Neural cell (in vitro differentiated cells): ENCODE measurements around the gene CCL1. TPM values are rescaled to one million over a fixed set of nuclear protein-coding genes. Genes with fewer than 3 reads are reported as not detected.

ENCODE experiments used
- H2AFZ ChIP-seq: fragments of 200-600, 300-800 bp; sonication (generic), shearing (Covaris generic); 2 replicates; pipeline ENCODE4 v1.6.0; 2014; ENCODE audit warnings: low read depth, mild to moderate bottlenecking, antibody characterized with exemption, low read length, moderate library complexity
- H3F3A ChIP-seq: fragments of 200-600 bp; shearing (Covaris generic); 2 replicates; pipeline ENCODE4 v1.6.1; 2016; ENCODE audit warnings: mild to moderate bottlenecking, moderate library complexity, mixed read lengths, antibody characterized with exemption, low read length; ENCODE audit not compliant: insufficient read depth, poor library complexity, severe bottlenecking
- H3K27ac ChIP-seq: fragments of 200-600, 300-800 bp; sonication (generic), shearing (Covaris generic); 2 replicates; pipeline ENCODE4 v1.5.1; 2014; ENCODE audit warnings: mild to moderate bottlenecking, low read length, moderate library complexity
- H3K27me3 ChIP-seq: fragments of 300-800, 200-600 bp; sonication (generic), shearing (Covaris generic); 2 replicates; pipeline ENCODE4 v1.6.0; 2014; ENCODE audit warnings: mild to moderate bottlenecking, low read depth, low read length, moderate library complexity; ENCODE audit not compliant: insufficient read depth
- H3K36me3 ChIP-seq: fragments of 300-800, 200-600 bp; sonication (generic), shearing (Covaris generic); 2 replicates; pipeline ENCODE4 v1.5.1; 2014; ENCODE audit warnings: mild to moderate bottlenecking, antibody characterized with exemption, low read length, moderate library complexity; ENCODE audit not compliant: insufficient read depth
- H3K4me2 ChIP-seq: fragments of 300-800, 200-600 bp; sonication (generic), shearing (Covaris generic); 2 replicates; pipeline ENCODE4 v1.6.0; 2014; ENCODE audit warnings: mild to moderate bottlenecking, low read length
- H3K4me3 ChIP-seq: fragments of 300-800, 200-600 bp; sonication (generic), shearing (Covaris generic); 2 replicates; pipeline ENCODE4 v1.5.1; 2014; ENCODE audit warnings: mild to moderate bottlenecking, low read length, moderate library complexity
- H3K79me2 ChIP-seq: fragments of 200-600 bp; shearing (Covaris generic); replicated peaks from 2 replicates; pipeline ENCODE4 v1.6.0; 2014; ENCODE audit warnings: mild to moderate bottlenecking, low read length, moderate library complexity; ENCODE audit not compliant: insufficient read depth
- H3K9ac ChIP-seq: fragments of 300-800, 200-600 bp; sonication (generic), shearing (Covaris generic); 2 replicates; pipeline ENCODE4 v1.6.1; 2016; ENCODE audit warnings: mild to moderate bottlenecking, low read length, mixed read lengths
- H3K9me2 ChIP-seq: fragments of 200-600 bp; shearing (Covaris generic); 2 replicates; pipeline ENCODE4 v1.6.1; 2016; ENCODE audit warnings: mild to moderate bottlenecking, low read length, mixed read lengths; ENCODE audit not compliant: insufficient read depth
- H3K9me3 ChIP-seq: fragments of 200-600, 300-800 bp; sonication (generic), shearing (Covaris generic); 2 replicates; pipeline ENCODE4 v1.6.1; 2016; ENCODE audit warnings: mild to moderate bottlenecking, mixed run types, low read length, moderate library complexity, mixed read lengths
- H4K20me1 ChIP-seq: fragments of 200-600 bp; shearing (Covaris generic); 2 replicates; pipeline ENCODE4 v1.6.1; 2016; ENCODE audit warnings: mild to moderate bottlenecking, mixed run types; ENCODE audit not compliant: insufficient read depth
- EP300 ChIP-seq: fragments of 450-650 bp; conservative IDR thresholded peaks from 2 replicates; pipeline ENCODE4 v1.6.1; 2014; ENCODE audit warnings: antibody characterized with exemption, mild to moderate bottlenecking, moderate library complexity; ENCODE audit not compliant: poor library complexity, severe bottlenecking
- EZH2 ChIP-seq: fragments of 200-600, 300-800 bp; shearing (Covaris generic), sonication (generic); IDR thresholded peaks from 2 replicates; pipeline ENCODE4 v1.6.1; 2014; ENCODE audit warnings: antibody characterized with exemption, low read length, borderline replicate concordance, mild to moderate bottlenecking; ENCODE audit not compliant: insufficient read depth, poor library complexity, severe bottlenecking
- MXI1 ChIP-seq: fragments of 450-650 bp; conservative IDR thresholded peaks from 2 replicates; pipeline ENCODE4 v1.6.1; 2014; ENCODE audit warnings: antibody characterized with exemption, mild to moderate bottlenecking; ENCODE audit not compliant: poor library complexity, severe bottlenecking
- POLR2AphosphoS5 ChIP-seq: IDR thresholded peaks from 2 replicates; pipeline ENCODE4 v1.6.1; 2012
- RAD21 ChIP-seq: fragments of 450-650 bp; conservative IDR thresholded peaks from 2 replicates; pipeline ENCODE4 v1.6.1; 2014; ENCODE audit warnings: antibody characterized with exemption, mild to moderate bottlenecking, moderate library complexity
- SMC3 ChIP-seq: fragments of 450-650 bp; conservative IDR thresholded peaks from 2 replicates; pipeline ENCODE4 v1.6.1; 2014; ENCODE audit warnings: antibody characterized with exemption, mild to moderate bottlenecking, moderate library complexity; ENCODE audit not compliant: poor library complexity
- TAF1 ChIP-seq: IDR thresholded peaks from 2 replicates; pipeline ENCODE4 v1.6.1; 2012; ENCODE audit warnings: low read depth
- polyA plus RNA-seq: library from polyadenylated mRNA; depleted of rRNA; stranded (reverse); fragments of >200 nt; gene quantifications from 2 replicates; pipeline ENCODE4 v1.2.3, GENCODE V29; 2014
- TF ChIP-seq, protein P1 (sequence below): IDR thresholded peaks from 2 replicates; pipeline ENCODE4 v1.6.1; 2012; ENCODE audit warnings: borderline replicate concordance
- TF ChIP-seq, protein P2 (sequence below): fragments of 450-650 bp; IDR thresholded peaks from 2 replicates; pipeline ENCODE4 v1.5.1; 2014; ENCODE audit warnings: antibody characterized with exemption, mild to moderate bottlenecking, moderate library complexity; ENCODE audit not compliant: poor library complexity, severe bottlenecking

The CCL1 gene
- polyA plus RNA-seq, 1 donor from 2014 or later = not detected

DNA sequence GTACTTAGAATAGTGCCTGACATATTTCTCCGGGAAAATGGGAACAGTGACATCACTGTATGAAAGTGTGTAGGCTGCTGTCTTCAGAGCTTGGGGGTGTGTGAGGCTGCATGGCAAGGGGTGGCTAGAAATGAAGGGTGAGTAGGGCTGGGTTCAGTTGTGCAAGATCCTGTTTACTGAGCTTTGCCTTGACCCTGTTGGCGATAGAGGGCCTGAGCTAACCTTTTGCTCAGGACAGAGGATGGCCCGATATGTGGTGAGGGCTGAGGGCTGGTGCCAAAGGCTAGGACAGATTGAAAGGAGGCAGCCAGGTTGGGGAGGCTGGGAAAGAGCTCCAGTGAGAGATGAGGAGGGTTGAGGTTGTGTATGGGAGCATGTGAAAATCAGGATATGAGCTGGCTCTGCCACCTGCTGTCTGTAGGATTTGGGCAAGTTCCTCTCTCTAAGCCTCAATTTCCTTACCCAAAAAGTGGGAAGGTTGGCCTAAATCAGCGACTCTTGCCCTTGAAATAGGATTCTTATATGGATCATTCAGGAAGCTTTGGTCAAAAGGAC, 6.0 kb upstream of the CCL1 start:
- Histone ChIP-seq H3F3A (no peaks in the 10 kb centered on the region), H3K9ac (no peak overlapping the region), H3K36me3 (no peaks in the 10 kb centered on the region), H3K4me2 (no peak overlapping the region), H4K20me1 (no peaks in the 10 kb centered on the region), H3K4me3 (no peak overlapping the region), H3K9me3 (no peaks in the 10 kb centered on the region), H3K27me3 (no peaks in the 10 kb centered on the region), H2AFZ (no peak overlapping the region), H3K9me2 (no peaks in the 10 kb centered on the region), H3K27ac (no peak overlapping the region), H3K79me2 (no peaks in the 10 kb centered on the region)
- TF ChIP-seq RAD21 (no peak), EP300 (no peak), SMC3 (no peak), TAF1 (no peak), MXI1 (no peak), EZH2 (no peak), POLR2AphosphoS5 (no peak)
- TF ChIP-seq, protein P1, sequence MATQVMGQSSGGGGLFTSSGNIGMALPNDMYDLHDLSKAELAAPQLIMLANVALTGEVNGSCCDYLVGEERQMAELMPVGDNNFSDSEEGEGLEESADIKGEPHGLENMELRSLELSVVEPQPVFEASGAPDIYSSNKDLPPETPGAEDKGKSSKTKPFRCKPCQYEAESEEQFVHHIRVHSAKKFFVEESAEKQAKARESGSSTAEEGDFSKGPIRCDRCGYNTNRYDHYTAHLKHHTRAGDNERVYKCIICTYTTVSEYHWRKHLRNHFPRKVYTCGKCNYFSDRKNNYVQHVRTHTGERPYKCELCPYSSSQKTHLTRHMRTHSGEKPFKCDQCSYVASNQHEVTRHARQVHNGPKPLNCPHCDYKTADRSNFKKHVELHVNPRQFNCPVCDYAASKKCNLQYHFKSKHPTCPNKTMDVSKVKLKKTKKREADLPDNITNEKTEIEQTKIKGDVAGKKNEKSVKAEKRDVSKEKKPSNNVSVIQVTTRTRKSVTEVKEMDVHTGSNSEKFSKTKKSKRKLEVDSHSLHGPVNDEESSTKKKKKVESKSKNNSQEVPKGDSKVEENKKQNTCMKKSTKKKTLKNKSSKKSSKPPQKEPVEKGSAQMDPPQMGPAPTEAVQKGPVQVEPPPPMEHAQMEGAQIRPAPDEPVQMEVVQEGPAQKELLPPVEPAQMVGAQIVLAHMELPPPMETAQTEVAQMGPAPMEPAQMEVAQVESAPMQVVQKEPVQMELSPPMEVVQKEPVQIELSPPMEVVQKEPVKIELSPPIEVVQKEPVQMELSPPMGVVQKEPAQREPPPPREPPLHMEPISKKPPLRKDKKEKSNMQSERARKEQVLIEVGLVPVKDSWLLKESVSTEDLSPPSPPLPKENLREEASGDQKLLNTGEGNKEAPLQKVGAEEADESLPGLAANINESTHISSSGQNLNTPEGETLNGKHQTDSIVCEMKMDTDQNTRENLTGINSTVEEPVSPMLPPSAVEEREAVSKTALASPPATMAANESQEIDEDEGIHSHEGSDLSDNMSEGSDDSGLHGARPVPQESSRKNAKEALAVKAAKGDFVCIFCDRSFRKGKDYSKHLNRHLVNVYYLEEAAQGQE = no peak
- TF ChIP-seq, protein P2, sequence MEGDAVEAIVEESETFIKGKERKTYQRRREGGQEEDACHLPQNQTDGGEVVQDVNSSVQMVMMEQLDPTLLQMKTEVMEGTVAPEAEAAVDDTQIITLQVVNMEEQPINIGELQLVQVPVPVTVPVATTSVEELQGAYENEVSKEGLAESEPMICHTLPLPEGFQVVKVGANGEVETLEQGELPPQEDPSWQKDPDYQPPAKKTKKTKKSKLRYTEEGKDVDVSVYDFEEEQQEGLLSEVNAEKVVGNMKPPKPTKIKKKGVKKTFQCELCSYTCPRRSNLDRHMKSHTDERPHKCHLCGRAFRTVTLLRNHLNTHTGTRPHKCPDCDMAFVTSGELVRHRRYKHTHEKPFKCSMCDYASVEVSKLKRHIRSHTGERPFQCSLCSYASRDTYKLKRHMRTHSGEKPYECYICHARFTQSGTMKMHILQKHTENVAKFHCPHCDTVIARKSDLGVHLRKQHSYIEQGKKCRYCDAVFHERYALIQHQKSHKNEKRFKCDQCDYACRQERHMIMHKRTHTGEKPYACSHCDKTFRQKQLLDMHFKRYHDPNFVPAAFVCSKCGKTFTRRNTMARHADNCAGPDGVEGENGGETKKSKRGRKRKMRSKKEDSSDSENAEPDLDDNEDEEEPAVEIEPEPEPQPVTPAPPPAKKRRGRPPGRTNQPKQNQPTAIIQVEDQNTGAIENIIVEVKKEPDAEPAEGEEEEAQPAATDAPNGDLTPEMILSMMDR = no peak

DNA sequence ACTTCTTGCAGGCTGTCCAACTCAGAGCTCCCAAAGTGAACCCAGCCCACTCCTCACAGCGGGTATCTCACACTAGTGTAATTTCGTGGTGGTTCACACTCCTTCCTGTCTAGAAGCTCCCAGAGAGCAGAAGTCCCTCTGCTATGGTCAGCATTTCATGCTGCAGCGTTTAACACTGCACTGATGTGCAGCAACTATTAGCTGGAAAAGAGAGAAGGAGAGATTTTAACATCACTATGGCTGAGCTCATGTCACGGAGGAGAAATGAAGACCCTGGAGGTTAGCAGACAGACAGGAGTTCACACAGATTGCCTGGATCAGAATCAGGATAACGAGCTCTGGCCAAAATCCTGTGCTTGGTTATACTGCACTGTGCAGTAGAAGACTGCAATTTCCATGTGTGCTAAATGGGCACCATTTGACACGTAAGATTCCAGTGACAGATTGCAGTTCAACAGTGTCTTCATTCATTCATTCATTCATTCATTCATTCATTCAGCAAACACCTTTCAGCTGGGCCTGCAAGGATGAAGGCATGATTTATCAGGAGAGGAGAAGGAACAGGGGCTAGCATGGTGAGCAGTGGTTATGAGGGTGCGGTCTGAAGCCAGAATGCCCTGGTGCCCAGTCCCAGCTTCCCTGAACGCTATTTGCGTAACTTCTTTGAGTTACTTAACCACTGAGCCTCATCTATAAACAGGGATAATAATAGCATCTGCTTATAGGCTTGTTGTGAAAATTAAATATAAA, 5.3 kb upstream of the CCL1 start:
- Histone ChIP-seq H3K79me2 (no peaks in the 10 kb centered on the region), H4K20me1 (no peaks in the 10 kb centered on the region), H3K27ac (no peak overlapping the region), H3K4me3 (no peak overlapping the region), H3K9me2 (no peaks in the 10 kb centered on the region), H3K9me3 (no peaks in the 10 kb centered on the region), H3K4me2 (no peak overlapping the region), H3K36me3 (no peaks in the 10 kb centered on the region), H3K9ac (no peak overlapping the region), H2AFZ (no peak overlapping the region), H3K27me3 (no peaks in the 10 kb centered on the region), H3F3A (no peaks in the 10 kb centered on the region)
- no peak for TF ChIP-seq MXI1
- TF ChIP-seq, protein P2 = no peak
- TF ChIP-seq TAF1 = no peak
- TF ChIP-seq RAD21 = no peak
- no peak for TF ChIP-seq POLR2AphosphoS5
- no peak for TF ChIP-seq SMC3
- TF ChIP-seq EP300 = no peak
- TF ChIP-seq, protein P1 = no peak
- no peak for TF ChIP-seq EZH2
